Activated CD4-positive, CD25-positive, alpha-beta regulatory T cell treated with anti-CD3 and anti-CD28 coated beads, Interleukin-2, amount 50 U/mL, for 16 hours (primary cell): Measurements from ENCODE around the gene WASHC2A.
"Not testable (repeated sequence)": the region's sequence is repeated elsewhere in the genome, so short reads cannot be mapped to it uniquely, and the experiment has no call there.

Experiments used
- DNase-seq: peaks from one replicate; pipeline ENCODE4 v3.0.0-alpha.2; 2020; ENCODE audit warnings: low read depth, low spot score

Gene WASHC2A

DNA sequence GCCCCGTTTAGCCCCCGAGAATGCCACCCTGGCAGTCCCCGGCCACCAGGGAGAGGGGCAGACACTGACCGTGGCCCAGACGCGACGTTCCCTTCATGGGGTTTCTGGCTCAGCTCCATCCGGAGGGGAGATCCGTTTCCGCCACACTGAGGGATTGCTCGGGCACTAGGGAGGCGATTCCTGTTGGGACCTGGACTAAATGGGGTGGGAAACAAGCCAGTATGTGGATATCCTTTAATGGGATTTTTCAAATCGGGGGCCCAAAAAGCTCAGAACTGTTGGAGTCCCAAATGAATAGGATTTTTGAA is 552 bp downstream of the WASHC2A start:
- DNase-seq, result not testable (repeated sequence)

- not testable (repeated sequence) for DNase-seq
These were observed 7.4 kb downstream of the WASHC2A start for GRCh38 chr10:50075139-50075538.

DNA sequence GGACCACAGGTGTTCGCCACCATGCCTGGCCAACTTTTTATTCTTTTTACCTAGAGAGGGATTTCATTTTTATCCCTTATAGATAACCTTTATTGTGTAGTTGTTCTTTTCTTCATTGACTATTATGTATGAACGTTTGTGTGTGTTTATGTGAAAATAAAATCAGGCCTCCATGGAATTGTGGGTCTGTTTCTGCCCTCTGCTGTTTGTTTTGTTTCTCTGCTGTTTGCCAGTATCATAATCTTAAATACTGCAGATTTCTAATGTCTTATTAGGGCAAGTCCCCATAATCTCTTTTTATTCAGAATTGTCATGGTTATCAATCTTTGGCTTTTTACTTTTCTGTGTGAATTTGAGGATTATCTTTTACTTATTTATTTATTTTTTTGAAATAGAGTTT is 7.8 kb downstream of the WASHC2A start:
- not testable (repeated sequence) for DNase-seq

DNA sequence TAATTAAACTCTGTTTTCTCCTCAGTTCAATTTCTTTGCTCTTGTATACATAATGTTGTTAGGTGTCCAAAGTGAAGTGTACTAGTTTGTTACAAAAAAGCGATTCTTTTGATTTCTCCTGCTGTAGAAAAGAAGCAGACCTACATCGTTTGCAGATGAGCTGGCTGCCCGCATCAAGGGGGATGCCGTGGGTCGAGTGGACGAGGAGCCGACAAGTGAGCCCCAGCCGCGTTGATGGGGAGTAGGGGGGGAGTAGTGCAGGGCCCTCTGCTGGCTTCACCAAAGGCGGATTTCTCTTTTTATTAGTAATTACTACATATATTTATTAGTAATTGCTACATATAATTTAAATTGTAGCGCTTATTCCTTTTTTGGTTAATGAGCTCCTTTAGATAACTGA is 23.6 kb downstream of the WASHC2A start:
- not testable (repeated sequence) for DNase-seq

GRCh38 chr10:50092928-50093327 is 25.2 kb downstream of the WASHC2A start:
- not testable (repeated sequence) for DNase-seq

DNA sequence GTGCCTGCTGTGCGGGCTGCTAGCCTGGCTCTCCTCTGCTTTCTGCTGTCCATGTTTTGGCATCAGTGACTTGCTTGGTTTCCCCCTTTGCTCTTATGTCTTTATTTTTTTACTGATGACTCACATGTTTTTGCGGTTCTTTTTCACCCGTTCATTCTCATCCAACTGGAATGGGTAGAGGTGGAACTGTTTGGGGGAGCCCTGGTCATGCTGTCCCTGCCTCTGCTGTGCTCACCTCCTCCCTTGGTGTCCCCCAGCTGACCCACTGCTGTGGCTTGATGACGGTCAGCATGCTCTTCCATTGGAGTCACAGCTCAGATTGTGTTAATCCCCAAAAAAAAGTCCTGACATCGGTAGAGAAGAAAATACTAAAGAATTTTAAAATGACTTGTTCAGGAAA is 26.9 kb downstream of the WASHC2A start:
- DNase-seq, result not testable (repeated sequence)

DNA sequence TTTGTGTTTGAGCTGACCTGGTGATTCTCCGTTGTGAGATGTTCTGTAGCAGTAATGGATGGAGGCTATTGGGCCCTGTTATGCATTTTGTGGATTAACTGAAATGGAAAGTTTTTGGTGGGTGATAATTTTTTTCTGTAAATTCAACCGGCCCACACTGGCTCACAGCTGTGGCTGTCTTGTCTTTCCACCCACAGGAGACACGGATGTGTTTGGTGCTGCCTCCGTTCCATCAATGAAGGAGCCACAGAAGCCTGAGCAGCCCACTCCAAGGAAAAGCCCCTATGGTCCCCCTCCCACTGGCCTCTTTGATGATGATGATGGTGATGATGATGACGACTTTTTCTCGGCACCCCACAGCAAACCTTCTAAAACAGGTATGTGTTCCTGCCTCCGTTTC is 27.6 kb downstream of the WASHC2A start:
- not testable (repeated sequence) for DNase-seq

GRCh38 chr10:50096722-50097121 is 29.0 kb downstream of the WASHC2A start:
- DNase-seq, result not testable (repeated sequence)

DNA sequence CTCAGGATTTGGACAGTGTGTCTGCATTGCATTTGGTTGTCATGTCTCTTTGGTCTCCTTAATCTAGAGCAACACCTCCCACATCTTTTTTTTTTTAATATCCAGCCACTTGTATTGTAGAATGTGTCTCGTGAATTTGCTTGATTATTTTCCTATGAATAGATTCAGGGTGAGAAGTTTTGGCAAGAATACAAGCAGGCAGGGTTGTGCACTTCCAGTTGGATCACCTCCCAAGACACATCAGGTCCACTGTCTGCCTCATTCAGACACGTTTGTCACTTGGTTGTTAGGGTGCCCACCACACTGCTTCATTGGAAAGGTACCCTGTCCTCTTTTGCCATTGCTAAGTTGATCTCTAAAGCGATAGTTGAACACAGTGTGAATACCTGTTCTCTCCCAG is 30.9 kb downstream of the WASHC2A start:
- not testable (repeated sequence) for DNase-seq

GRCh38 chr10:50101139-50101582 is 33.4 kb downstream of the WASHC2A start:
- DNase-seq, result not testable (repeated sequence)

DNA sequence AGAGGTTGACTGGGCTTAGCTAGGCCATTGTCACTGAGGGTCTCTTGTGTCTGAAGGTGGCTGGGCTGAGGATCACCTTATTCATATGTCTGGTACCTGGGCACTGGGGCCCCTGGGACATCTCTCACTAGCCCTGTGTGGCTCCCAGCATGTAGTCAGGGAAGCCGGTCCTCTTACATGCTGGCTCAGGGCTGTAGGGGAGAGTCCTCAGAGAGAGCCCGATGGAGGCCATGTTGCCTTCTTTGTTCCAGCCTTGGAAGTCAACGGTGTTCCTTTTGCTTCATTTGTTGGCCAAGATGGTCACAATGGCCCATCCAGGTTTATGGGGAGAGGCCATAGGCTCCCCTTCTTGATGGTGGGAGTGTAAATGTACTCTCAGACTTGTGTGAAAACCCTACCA is 34.0 kb downstream of the WASHC2A start:
- not testable (repeated sequence) for DNase-seq

DNA sequence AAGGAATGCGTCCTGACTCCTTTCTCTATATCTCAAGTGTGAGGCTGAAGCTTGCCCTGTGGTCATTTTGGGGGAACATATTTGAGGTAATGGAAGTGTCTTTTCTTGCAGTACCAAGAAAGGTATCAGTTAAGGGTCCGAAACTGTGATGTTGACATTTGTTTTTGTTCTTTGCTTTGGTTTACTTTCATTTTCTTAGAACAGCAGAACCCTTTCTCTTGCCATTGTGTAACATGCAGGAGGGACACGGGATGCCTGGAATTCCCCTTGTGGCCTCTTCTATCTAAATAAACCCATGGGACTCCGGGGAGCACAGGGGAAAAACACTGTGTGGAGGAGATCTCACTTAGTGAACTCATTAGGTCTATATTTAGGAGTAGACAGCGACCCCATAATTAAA is 34.5 kb downstream of the WASHC2A start:
- DNase-seq, result not testable (repeated sequence)

DNA sequence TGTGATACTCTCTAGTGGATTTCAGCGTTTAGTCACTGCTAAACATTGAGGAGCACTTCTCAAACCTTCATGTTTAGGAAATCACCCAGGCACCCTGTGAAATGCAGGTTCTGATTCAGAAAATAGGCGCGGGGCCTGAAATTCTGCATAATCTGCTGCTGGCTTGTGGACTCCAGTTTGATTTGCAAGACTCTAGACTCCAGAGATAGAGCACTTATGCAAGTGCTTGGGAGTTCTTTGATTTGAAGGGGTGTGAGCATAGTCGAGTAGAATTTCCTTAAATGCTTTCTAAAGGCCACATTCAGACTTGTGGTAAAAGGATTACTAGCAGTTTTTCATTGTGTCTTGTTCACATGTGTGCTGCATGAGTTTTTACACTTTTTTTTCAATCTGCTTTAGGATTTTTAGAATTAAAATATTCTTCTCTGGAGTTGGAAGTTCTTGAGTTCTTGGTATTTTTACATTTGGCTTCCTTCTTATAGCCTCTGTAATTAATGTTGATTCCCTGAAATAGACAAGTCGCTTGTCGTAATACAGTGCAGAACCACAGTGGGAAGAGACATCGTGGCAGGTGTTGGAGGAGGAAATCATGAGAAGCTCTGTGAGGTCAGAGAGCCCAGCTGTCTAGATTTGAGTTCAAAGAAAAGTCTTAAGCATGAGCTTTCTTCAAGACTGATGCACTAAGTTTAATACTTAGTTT is 41.4 kb downstream of the WASHC2A start:
- DNase-seq, result not testable (repeated sequence)

- not testable (repeated sequence) for DNase-seq
These were observed 44.8 kb downstream of the WASHC2A start for GRCh38 chr10:50112419-50113112.

DNA sequence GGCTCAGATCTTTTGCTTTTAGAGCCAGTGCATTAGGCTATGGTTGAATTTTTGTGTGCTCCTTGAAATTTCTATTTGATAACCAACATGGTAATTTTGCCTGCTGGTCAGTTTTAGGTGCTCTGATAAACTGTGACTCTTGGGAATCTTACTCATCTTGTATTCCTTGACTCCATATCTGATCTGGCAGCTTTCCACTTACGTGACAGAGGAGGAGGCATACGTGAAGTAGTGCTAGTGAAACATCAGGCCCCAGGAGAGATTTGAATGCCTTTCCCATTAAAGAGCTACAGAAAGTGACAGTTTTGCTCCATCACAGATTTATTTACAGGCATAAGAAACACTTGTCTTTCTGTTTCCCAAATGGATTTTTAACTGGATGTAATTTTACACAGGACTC is 59.0 kb downstream of the WASHC2A start:
- DNase-seq, result not testable (repeated sequence)

DNA sequence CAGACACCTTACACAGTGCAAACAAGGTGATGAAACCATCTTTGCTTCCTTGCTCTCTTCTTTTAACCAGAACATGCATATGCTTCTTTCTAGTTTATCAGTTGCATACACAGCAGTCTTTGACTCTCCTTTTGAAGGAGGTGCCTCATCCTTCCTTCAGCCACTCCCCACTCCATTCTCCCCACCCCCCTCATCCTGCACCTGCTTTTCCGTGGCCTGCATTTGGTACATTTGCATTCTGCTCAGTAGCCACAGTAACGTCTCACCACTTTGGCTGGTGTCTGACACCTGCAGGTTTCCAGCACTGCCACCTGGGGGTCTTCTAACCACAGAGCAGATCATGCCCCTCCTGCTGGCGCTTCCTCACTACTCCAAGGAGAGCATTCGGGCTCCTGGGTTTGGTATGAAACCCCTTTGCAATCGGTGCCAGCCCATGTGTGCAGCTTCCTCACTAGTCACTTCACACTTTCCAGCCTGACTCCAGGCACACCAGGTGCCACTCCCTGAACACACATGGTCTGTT is 60.1 kb downstream of the WASHC2A start:
- DNase-seq, result not testable (repeated sequence)

- DNase-seq, result not testable (repeated sequence)
These were observed 63.7 kb downstream of the WASHC2A start for GRCh38 chr10:50131245-50131965.

- DNase-seq, result not testable (repeated sequence)
These were observed 64.6 kb downstream of the WASHC2A start for GRCh38 chr10:50132322-50132721.

- not testable (repeated sequence) for DNase-seq
These were observed 65.1 kb downstream of the WASHC2A start for GRCh38 chr10:50132841-50133240.

DNA sequence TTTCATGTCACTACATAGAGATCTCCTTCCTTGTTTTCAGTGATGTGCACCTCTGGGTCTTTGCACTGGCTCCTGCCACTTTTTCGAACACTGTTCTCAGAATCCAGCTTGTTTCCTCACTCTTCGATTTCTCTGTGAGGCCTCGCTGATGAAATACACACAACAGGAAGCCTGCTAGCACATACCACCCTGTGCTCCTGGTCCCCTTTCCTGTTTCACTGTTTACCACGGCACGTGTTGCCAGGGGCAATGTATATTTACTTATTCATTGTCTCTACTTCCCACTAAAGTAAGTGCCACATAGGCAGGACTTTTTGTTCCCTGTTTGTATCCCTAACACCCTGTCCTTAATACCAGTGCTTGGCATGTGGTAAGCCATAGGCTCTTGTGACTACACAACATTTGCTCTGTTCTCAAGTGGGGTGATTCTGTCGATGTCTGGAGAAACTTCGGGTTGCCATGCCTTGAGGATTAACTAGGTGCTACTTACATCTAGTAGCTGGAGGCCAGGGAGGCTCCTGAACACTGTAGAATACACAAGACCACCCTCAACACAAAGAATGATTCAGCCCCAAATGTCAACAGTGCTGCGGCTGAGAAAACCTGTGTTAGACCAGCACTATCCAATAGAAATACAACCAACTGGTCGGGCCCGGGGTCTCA is 75.9 kb downstream of the WASHC2A start:
- DNase-seq, result not testable (repeated sequence)

GRCh38 chr10:50145575-50145974 is 77.8 kb downstream of the WASHC2A start:
- DNase-seq, result not testable (repeated sequence)
